HG03575 (cell line): Measurements from ENCODE around the gene EMC6.
A peak's percentile ranks its signal among the peaks of the same experiment; 100 is the strongest.
"Not testable (repeated sequence)": the region's sequence is repeated elsewhere in the genome, so short reads cannot be mapped to it uniquely, and the experiment has no call there.

Source experiments
- ATAC-seq: cut with Tn5 transposase; IDR thresholded peaks from one replicate; pipeline ENCODE4 v1.9.1; 2021; ENCODE audit not compliant: unreplicated experiment, insufficient number of reproducible peaks, low FRiP score; ENCODE audit errors: extremely low read depth

Gene EMC6

GRCh38 chr17:3697103-3697476 is 28.5 kb downstream of the EMC6 start:
- no peak for ATAC-seq

DNA sequence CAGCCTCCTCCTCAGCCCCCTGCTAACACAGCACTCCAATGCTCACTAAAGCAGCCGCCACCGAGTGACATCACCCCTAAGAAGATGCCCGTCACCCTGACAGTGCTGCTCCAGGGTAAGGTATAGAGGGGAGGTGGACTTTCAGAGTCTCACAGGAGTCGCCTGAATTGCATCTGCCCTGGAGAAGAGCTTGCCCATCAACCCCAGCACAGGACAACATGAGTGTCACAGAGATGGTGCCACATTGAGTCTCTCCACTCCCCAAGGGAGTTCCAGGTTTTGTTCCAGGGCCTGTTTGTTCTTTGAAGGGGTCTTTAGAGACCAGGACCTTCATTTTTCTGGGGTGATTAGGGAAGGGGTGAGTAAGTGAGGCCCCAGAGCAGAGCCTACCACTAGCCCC is 29.5 kb downstream of the EMC6 start:
- ATAC-seq: no peak

DNA sequence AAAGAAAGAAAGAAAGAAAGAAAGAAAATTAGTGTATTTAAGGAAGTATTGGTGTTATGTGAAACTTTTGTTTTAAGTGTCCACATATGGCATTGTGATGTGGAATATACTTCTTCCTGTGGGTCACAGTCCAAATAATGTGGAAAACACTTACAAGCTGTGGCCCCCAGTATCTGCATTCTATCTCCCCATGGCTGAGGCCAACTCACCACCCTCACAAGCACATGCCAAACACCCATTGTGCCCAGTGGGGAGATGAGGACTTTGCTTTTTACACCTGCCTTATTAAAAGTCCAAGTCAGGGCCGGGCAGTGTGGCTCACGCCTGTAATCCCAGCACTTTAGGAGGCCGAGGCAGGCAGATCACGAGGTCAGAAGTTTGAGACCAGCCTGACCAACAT is 31.3 kb downstream of the EMC6 start:
- no peak for ATAC-seq

- not testable (repeated sequence) for ATAC-seq
Measured at GRCh38 chr17:3702041-3702539, 33.5 kb downstream of the EMC6 start.

- no peak for ATAC-seq
Measured at GRCh38 chr17:3704931-3705717, 36.5 kb downstream of the EMC6 start.

DNA sequence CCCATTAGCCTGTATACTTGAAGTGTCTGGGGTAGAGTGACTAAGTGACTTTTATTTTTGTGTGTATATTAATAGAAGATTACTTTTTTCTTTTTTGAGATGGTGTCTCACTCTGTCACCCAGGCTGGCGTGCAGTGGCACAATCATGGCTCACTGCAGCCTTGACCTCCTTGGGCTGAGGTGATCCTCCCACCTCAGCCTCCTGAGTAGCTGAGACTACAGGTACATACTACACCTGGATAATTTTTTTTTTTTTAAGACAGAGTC is 37.0 kb downstream of the EMC6 start:
- not testable (repeated sequence) for ATAC-seq

DNA sequence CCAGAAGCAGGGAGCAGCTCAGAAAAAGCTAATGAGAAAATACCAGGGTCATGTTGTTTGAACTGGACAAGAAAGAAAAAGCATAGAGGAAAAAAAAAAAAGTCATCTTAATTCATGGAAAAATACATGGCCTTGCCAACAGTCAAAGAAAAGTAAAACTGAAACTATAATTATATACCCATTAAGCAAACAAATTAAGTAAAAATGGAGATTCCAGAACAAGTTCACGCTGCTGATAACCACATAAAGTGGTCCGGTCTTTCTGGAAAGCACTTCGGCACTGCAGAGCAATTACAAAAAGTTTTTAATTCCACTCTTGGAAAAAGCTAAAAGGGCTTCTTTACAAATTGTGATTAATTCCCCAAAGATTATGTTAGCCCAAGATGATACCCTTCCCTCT is 39.8 kb downstream of the EMC6 start:
- no peak for ATAC-seq

GRCh38 chr17:3710951-3711383 is 42.4 kb downstream of the EMC6 start:
- ATAC-seq: peak; percentile 76

DNA sequence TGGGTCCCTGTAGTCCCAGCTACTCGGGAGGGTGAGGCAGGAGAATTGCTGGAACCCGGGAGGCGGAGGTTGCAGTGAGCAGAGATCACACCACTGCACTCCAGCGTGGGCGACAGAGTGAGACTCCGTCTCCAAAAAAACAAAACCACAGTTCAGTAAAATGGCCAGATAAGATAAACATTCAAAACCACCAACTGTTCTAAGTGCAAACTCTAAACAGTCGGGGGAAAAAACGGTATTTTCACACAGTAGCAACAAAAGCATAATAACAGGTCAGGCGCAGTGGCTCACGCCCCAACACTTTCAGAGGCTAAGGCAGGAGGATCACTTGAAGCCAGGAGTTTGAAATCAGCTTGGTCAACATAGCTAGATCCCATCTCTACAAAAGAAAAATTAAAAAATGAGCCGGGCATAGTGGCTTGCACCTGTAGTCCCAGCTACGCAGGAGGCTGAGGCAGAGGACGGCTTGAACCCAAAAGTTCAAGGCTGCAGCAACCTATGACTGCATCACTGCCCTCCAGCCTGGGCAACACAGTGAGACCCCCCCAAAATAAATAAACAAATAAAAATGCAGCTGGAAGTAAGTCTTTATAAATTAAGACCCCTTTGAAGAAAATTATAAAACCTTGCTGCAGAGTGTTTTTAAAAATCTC is 44.3 kb downstream of the EMC6 start:
- no peak for ATAC-seq

- ATAC-seq: no peak
Measured at GRCh38 chr17:3715296-3715695, 46.7 kb downstream of the EMC6 start.

- no peak for ATAC-seq
Measured at GRCh38 chr17:3718201-3718600, 49.6 kb downstream of the EMC6 start.

- no peak for ATAC-seq
Measured at GRCh38 chr17:3719265-3719664, 50.7 kb downstream of the EMC6 start.
